ENCODE results near the gene SF3B2.

GRCh38 chr11:66015936-66016792 lies 36.0 kb upstream of the SF3B2 start:
- no peak for TF ChIP-seq CTCF (conservative IDR thresholded peaks at IDR 0.05; ENCODE audit: low read length)
- no peak for TF ChIP-seq EZH2phosphoT487 (IDR thresholded peaks at IDR 0.05; ENCODE audit: borderline replicate concordance, low read depth, low read length)

Measured in OCI-LY7 (cell line).